ENCODE data around the gene PHLPP1. TPM values are rescaled to one million over a fixed set of nuclear protein-coding genes. Genes with fewer than 3 reads are reported as not detected.

Gene PHLPP1
- total RNA-seq, 1 experiment from 2014 or later, result 14.1 TPM

- CTCF ChIA-PET, result no interaction called here
- TF ChIP-seq EZH2 (IDR thresholded peaks at IDR 0.05; ENCODE audit: low read length, unreplicated experiment), result no peak
- TF ChIP-seq, protein P1, sequence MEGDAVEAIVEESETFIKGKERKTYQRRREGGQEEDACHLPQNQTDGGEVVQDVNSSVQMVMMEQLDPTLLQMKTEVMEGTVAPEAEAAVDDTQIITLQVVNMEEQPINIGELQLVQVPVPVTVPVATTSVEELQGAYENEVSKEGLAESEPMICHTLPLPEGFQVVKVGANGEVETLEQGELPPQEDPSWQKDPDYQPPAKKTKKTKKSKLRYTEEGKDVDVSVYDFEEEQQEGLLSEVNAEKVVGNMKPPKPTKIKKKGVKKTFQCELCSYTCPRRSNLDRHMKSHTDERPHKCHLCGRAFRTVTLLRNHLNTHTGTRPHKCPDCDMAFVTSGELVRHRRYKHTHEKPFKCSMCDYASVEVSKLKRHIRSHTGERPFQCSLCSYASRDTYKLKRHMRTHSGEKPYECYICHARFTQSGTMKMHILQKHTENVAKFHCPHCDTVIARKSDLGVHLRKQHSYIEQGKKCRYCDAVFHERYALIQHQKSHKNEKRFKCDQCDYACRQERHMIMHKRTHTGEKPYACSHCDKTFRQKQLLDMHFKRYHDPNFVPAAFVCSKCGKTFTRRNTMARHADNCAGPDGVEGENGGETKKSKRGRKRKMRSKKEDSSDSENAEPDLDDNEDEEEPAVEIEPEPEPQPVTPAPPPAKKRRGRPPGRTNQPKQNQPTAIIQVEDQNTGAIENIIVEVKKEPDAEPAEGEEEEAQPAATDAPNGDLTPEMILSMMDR (conservative IDR thresholded peaks at IDR 0.05; ENCODE audit: low read depth, low read length), result no peak
- no peak for TF ChIP-seq EZH2phosphoT487 (IDR thresholded peaks at IDR 0.05; ENCODE audit: borderline replicate concordance, low read length)
Measured at GRCh38 chr18:62856294-62856693, 141.0 kb downstream of the PHLPP1 start.

DNA sequence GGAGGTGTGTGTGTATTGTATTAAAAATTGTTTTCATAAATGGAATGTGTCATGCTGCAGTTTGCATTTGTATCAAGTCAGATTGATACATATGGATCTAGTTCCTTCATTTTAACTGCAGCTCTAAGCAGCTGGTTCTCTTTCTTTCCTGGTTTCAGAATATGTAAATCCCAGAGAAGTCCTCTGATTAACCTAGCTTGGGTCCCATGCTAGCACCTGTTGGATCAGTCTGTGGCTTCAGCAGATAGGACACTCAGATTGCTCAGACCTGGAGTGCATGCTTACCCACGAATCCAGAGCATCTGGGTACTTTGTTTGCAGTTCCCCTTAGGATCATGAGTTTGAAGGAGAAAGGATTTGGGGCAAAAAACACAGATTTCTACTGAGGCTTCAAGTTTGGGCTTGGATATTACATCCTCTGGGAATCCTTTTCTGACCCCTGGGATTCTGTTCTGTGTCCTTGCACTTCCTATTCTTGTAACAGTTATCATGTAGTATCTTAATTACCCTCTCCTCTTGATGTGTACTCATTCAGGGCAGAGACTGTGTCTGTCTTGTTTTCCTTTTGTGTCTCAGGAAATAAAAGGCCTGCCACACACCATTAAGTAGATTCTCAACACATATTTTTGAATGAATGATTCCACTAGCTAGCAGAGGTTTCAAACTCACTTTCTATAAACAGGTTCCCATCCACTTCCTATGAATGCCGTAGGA is 142.1 kb downstream of the PHLPP1 start:
- BruUV-seq (replicated peaks), result no TSS peak
- intact Hi-C loops (cut with micrococcal nuclease), result no loop called here
- no peaks in the 10 kb centered on the region for H4K20me1 ChIP-seq (ENCODE audit: low read length)
- H3K4me2 ChIP-seq (ENCODE audit: low read length), result no peak overlapping the region
- no peak overlapping the region for H2AFZ ChIP-seq (ENCODE audit: low read length)
- H3K4me3 ChIP-seq (ENCODE audit: low read length), result no peak overlapping the region
- no peaks in the 10 kb centered on the region for H3K27me3 ChIP-seq (ENCODE audit: low read length)
- H3K9ac ChIP-seq (ENCODE audit: low read length), result no peak overlapping the region
- H3K36me3 ChIP-seq (ENCODE audit: low read depth, low read length), result no peaks in the 10 kb centered on the region
- ATAC-seq (no peak), DNase-seq (no peak)
- no peaks in the 10 kb centered on the region for H3F3A ChIP-seq (ENCODE audit: low read length, unreplicated experiment)
- H3K9me3 ChIP-seq (ENCODE audit: low read length), result no peaks in the 10 kb centered on the region
- no peak for TF ChIP-seq EZH2 (IDR thresholded peaks at IDR 0.05; ENCODE audit: low read length, unreplicated experiment)
- no peak for TF ChIP-seq EZH2phosphoT487 (IDR thresholded peaks at IDR 0.05; ENCODE audit: borderline replicate concordance, low read length)
- TF ChIP-seq, protein P1 (conservative IDR thresholded peaks at IDR 0.05; ENCODE audit: low read depth, low read length), result no peak
- no peaks in the 10 kb centered on the region for H3K9me2 ChIP-seq (replicated peaks; ENCODE audit: low read length)
- peaks cover 8% of the 10 kb centered on the region for H3K4me1 ChIP-seq (ENCODE audit: insufficient read depth, low read length)
- H3K79me2 ChIP-seq (ENCODE audit: low read length), result no peaks in the 10 kb centered on the region
- CTCF ChIA-PET, result no interaction called here
- H3K27ac ChIP-seq (ENCODE audit: low read length), result no peak overlapping the region
- POLR2A ChIA-PET (ENCODE audit: unreplicated experiment), result no interaction called here

More at GRCh38 chr18:62856294-62856693, 141.0 kb downstream of the PHLPP1 start:
- POLR2A ChIA-PET (ENCODE audit: unreplicated experiment), result no interaction called here
- intact Hi-C loops (cut with micrococcal nuclease), result no loop called here
- Histone ChIP-seq H3K79me2 (ENCODE audit: low read length) (peaks cover 6% of the 10 kb centered on the region; the same call in 1 of the 2 replicates), H3K27me3 (ENCODE audit: low read length) (no peaks in the 10 kb centered on the region), H3K9me2 (replicated peaks; ENCODE audit: low read length) (no peaks in the 10 kb centered on the region), H3F3A (ENCODE audit: low read length, unreplicated experiment) (no peaks in the 10 kb centered on the region), H3K4me2 (ENCODE audit: low read length) (no peak overlapping the region), H3K9ac (ENCODE audit: low read length) (no peak overlapping the region), H4K20me1 (ENCODE audit: low read length) (no peaks in the 10 kb centered on the region), H2AFZ (ENCODE audit: low read length) (no peak overlapping the region), H3K9me3 (ENCODE audit: low read length) (no peaks in the 10 kb centered on the region), H3K4me3 (ENCODE audit: low read length) (no peak overlapping the region), H3K27ac (ENCODE audit: low read length) (no peak overlapping the region), H3K36me3 (ENCODE audit: low read depth, low read length) (no peaks in the 10 kb centered on the region), H3K4me1 (ENCODE audit: insufficient read depth, low read length) (peaks cover 14% of the 10 kb centered on the region)
- DNase-seq (no peak), ATAC-seq (no peak)
- BruUV-seq (replicated peaks), result no TSS peak

- no peaks in the 10 kb centered on the region for H3K36me3 ChIP-seq (ENCODE audit: low read depth, low read length)
- no peak overlapping the region for H3K4me2 ChIP-seq (ENCODE audit: low read length)
- H3K9me3 ChIP-seq (ENCODE audit: low read length), result no peaks in the 10 kb centered on the region
- H3K27me3 ChIP-seq (ENCODE audit: low read length), result no peaks in the 10 kb centered on the region
- no peak overlapping the region for H3K9ac ChIP-seq (ENCODE audit: low read length)
- no peak for TF ChIP-seq EZH2 (IDR thresholded peaks at IDR 0.05; ENCODE audit: low read length, unreplicated experiment)
- H3K9me2 ChIP-seq (replicated peaks; ENCODE audit: low read length), result no peaks in the 10 kb centered on the region
- intact Hi-C loops (cut with micrococcal nuclease), result no loop called here
- BruUV-seq (replicated peaks), result no TSS peak
- POLR2A ChIA-PET (ENCODE audit: unreplicated experiment), result no interaction called here
- no peak overlapping the region for H2AFZ ChIP-seq (ENCODE audit: low read length)
- no peak overlapping the region for H3K4me3 ChIP-seq (ENCODE audit: low read length)
- no peaks in the 10 kb centered on the region for H4K20me1 ChIP-seq (ENCODE audit: low read length)
- peaks cover 11% of the 10 kb centered on the region for H3K4me1 ChIP-seq (ENCODE audit: insufficient read depth, low read length)
- ATAC-seq (no peak), DNase-seq (no peak)
- no peaks in the 10 kb centered on the region for H3F3A ChIP-seq (ENCODE audit: low read length, unreplicated experiment)
- CTCF ChIA-PET, result no interaction called here
- no peaks in the 10 kb centered on the region for H3K79me2 ChIP-seq (ENCODE audit: low read length)
- H3K27ac ChIP-seq (ENCODE audit: low read length), result no peak overlapping the region
Measured at GRCh38 chr18:62860062-62860461, 144.7 kb downstream of the PHLPP1 start.

Data from PC-3 (cell line).